ENCODE data around the gene FBXO21.

Gene FBXO21

GRCh38 chr12:117190210-117190781, at the start of gene FBXO21:
FBXO21 (minus strand) TSS chr12:117190470; CDS start chr12:117190456, 14 bp downstream.
- Histone ChIP-seq H4K20me1 (ENCODE audit: control insufficient read depth, insufficient read depth, low read depth, low read length) (peaks cover 3% of the 10 kb centered on the region), H3K36me3 (ENCODE audit: control insufficient read depth, low read length) (peaks cover 36% of the 10 kb centered on the region), H3K27me3 (ENCODE audit: control insufficient read depth, low read length) (peaks cover 13% of the 10 kb centered on the region), H3K79me2 (ENCODE audit: control insufficient read depth, low read length) (peaks cover 46% of the 10 kb centered on the region), H3K4me3 (ENCODE audit: low read length) (peak within 1 kb of the TSS; percentile 73), H3F3A (ENCODE audit: control insufficient read depth, insufficient read depth) (no peaks in the 10 kb centered on the region), H3K9me3 (ENCODE audit: control insufficient read depth, insufficient read depth, low read length) (no peaks in the 10 kb centered on the region), H3K4me1 (ENCODE audit: control insufficient read depth, low read length) (peaks cover 17% of the 10 kb centered on the region), H3K9me2 (replicated peaks; ENCODE audit: control insufficient read depth, low read length) (no peaks in the 10 kb centered on the region), H3K4me2 (ENCODE audit: low read length) (peak within 1 kb of the TSS; percentile 77), H3K27ac (ENCODE audit: low read depth, low read length) (0 out of 2 replicates have a peak within 1 kb of the TSS, but pooled peaks have one; percentile 22)
- TF ChIP-seq CTCF (IDR thresholded peaks at IDR 0.05; ENCODE audit: low read depth, low read length, poor library complexity, severe bottlenecking) (no peak), EZH2phosphoT487 (IDR thresholded peaks at IDR 0.05; ENCODE audit: borderline replicate concordance, low read length) (no peak)

- Histone ChIP-seq H3K79me2 (ENCODE audit: control insufficient read depth, low read length) (no peaks in the 10 kb centered on the region), H3K4me3 (ENCODE audit: low read length) (no peak overlapping the region), H3K27ac (ENCODE audit: low read depth, low read length) (no peak overlapping the region), H3K4me1 (ENCODE audit: control insufficient read depth, low read length) (no peaks in the 10 kb centered on the region), H4K20me1 (ENCODE audit: control insufficient read depth, insufficient read depth, low read depth, low read length) (no peaks in the 10 kb centered on the region), H3K27me3 (ENCODE audit: control insufficient read depth, low read length) (peaks cover 7% of the 10 kb centered on the region; the same call in 1 of the 2 replicates), H3K36me3 (ENCODE audit: control insufficient read depth, low read length) (no peaks in the 10 kb centered on the region), H3F3A (ENCODE audit: control insufficient read depth, insufficient read depth) (no peaks in the 10 kb centered on the region), H3K9me2 (replicated peaks; ENCODE audit: control insufficient read depth, low read length) (no peaks in the 10 kb centered on the region), H3K4me2 (ENCODE audit: low read length) (no peak overlapping the region), H3K9me3 (ENCODE audit: control insufficient read depth, insufficient read depth, low read length) (no peaks in the 10 kb centered on the region)
- TF ChIP-seq EZH2phosphoT487 (IDR thresholded peaks at IDR 0.05; ENCODE audit: borderline replicate concordance, low read length): no peak
- peak; percentile 98 for TF ChIP-seq CTCF (IDR thresholded peaks at IDR 0.05; ENCODE audit: low read depth, low read length, poor library complexity, severe bottlenecking)
Measured at GRCh38 chr12:117236456-117237001, 46.3 kb upstream of the FBXO21 start.

GRCh38 chr12:117235261-117235660, 45.0 kb upstream of the FBXO21 start:
- TF ChIP-seq CTCF (IDR thresholded peaks at IDR 0.05; ENCODE audit: low read depth, low read length, poor library complexity, severe bottlenecking) (no peak), EZH2phosphoT487 (IDR thresholded peaks at IDR 0.05; ENCODE audit: borderline replicate concordance, low read length) (no peak)
- H3K27me3 ChIP-seq (ENCODE audit: control insufficient read depth, low read length): peaks cover 7% of the 10 kb centered on the region; the same call in 1 of the 2 replicates
- H3K4me2 ChIP-seq (ENCODE audit: low read length): no peak overlapping the region
- H4K20me1 ChIP-seq (ENCODE audit: control insufficient read depth, insufficient read depth, low read depth, low read length): no peaks in the 10 kb centered on the region
- H3K4me1 ChIP-seq (ENCODE audit: control insufficient read depth, low read length): no peaks in the 10 kb centered on the region
- H3K9me3 ChIP-seq (ENCODE audit: control insufficient read depth, insufficient read depth, low read length): no peaks in the 10 kb centered on the region
- no peaks in the 10 kb centered on the region for H3K9me2 ChIP-seq (replicated peaks; ENCODE audit: control insufficient read depth, low read length)
- H3K79me2 ChIP-seq (ENCODE audit: control insufficient read depth, low read length): no peaks in the 10 kb centered on the region
- no peak overlapping the region for H3K4me3 ChIP-seq (ENCODE audit: low read length)
- H3K27ac ChIP-seq (ENCODE audit: low read depth, low read length): no peak overlapping the region
- H3F3A ChIP-seq (ENCODE audit: control insufficient read depth, insufficient read depth): no peaks in the 10 kb centered on the region
- H3K36me3 ChIP-seq (ENCODE audit: control insufficient read depth, low read length): no peaks in the 10 kb centered on the region

Measured in DOHH2 (cell line).